22Rv1 (cell line): ENCODE results near the gene MMP20.

Experiments used
- CTCF ChIP-seq: fragments of 450-650 bp; IDR thresholded peaks from 2 replicates; pipeline ENCODE4 v1.5.1; 2017; ENCODE audit warnings: mild to moderate bottlenecking
- ZFX ChIP-seq: fragments of 450-650 bp; IDR thresholded peaks from 2 replicates; pipeline ENCODE4 v1.6.1; 2017; ENCODE audit warnings: antibody characterized with exemption, borderline replicate concordance

DNA sequence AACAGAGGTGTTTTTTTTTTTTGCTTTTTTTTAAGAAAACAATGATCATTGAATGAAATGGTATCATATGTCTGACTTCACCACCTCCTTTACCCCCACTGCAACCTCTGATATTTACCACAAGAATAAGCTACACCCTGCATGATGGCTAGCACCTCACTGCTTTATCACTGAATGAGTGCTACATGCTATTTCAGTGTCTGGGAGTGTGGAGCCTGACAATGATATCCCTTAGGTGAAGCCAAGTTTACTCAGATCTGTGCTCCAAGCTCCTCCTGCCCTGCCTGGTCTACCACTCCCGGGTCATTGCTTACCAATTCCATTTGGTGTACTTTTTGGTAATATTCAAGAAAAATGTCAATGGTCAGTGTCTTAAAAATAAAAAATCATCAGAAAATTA, 21.1 kb downstream of the MMP20 start:
- TF ChIP-seq CTCF, result no peak
- TF ChIP-seq ZFX, result no peak
